ENCODE data around the gene REC114. TPM values are rescaled to one million over a fixed set of nuclear protein-coding genes. Genes with fewer than 3 reads are reported as not detected.

The REC114 gene
- total RNA-seq, 1 donor from 2014 or later, result not detected

DNA sequence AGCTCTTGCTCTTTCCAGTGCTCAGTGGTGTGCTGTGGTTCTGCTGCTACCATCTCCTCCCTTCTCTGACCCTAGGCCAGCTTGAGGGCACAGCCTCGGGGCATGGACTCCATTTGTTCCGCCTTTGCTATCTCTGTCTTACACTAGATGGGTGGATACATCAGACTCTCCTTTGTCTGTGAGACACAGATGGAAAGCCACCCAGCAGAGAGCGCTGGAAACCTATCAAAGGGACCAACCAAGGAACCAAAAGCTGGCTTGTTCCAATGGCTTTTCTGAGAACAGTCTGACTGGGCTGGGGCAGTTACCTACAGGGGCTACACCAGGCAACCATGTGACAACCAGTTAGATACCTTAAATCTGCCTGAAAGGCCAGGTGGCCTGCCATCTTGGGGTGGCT is 126.4 kb downstream of the REC114 start:
- TF ChIP-seq, protein P1, sequence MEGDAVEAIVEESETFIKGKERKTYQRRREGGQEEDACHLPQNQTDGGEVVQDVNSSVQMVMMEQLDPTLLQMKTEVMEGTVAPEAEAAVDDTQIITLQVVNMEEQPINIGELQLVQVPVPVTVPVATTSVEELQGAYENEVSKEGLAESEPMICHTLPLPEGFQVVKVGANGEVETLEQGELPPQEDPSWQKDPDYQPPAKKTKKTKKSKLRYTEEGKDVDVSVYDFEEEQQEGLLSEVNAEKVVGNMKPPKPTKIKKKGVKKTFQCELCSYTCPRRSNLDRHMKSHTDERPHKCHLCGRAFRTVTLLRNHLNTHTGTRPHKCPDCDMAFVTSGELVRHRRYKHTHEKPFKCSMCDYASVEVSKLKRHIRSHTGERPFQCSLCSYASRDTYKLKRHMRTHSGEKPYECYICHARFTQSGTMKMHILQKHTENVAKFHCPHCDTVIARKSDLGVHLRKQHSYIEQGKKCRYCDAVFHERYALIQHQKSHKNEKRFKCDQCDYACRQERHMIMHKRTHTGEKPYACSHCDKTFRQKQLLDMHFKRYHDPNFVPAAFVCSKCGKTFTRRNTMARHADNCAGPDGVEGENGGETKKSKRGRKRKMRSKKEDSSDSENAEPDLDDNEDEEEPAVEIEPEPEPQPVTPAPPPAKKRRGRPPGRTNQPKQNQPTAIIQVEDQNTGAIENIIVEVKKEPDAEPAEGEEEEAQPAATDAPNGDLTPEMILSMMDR (IDR thresholded peaks at IDR 0.05; ENCODE audit: insufficient read depth, low read length, severe bottlenecking), result no peak
- Histone ChIP-seq H3K27me3 (ENCODE audit: control insufficient read depth, insufficient read depth, low read length) (no peaks in the 10 kb centered on the region), H3K36me3 (ENCODE audit: control insufficient read depth, insufficient read depth, low read length) (peaks cover 29% of the 10 kb centered on the region), H3K4me3 (ENCODE audit: low read depth, low read length) (no peak overlapping the region)
- no peak for FAIRE-seq
- no peak for DNase-seq (ENCODE audit: low read depth)

DNA sequence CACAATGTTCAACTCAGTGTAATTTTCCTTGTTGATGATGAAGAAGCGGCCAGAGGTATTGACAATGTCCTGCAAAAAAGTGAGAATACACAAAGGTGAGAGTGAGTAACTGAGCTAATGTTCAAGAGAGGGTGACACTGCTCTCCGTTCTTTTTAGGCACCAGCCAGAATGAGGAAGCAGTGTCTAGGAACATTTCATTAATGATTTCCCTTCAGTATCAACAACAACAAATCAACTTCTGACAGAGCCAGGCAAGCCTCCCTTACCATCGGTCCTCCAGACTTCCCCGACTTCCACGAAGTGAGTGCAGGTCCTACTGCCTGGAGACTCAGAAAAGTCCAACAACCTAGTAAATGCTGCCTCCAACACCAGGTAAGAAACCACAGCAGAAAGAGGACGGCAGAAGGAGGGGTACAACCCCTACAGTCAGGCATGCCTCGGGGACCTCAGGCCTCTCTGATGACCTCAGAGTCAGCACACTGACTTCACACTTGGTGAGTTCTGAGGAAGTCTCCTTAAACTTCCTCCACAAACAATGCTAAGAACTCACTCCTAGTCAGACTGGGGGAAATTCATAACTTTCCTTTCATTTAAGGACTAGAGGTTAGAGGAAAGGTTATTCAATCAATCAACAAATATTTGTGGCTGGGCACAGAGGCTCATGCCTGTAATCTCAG is 127.5 kb downstream of the REC114 start:
- TF ChIP-seq, protein P1 (IDR thresholded peaks at IDR 0.05; ENCODE audit: insufficient read depth, low read length, severe bottlenecking), result no peak
- Histone ChIP-seq H3K4me3 (ENCODE audit: low read depth, low read length) (no peak overlapping the region), H3K36me3 (ENCODE audit: control insufficient read depth, insufficient read depth, low read length) (peaks cover 27% of the 10 kb centered on the region), H3K27me3 (ENCODE audit: control insufficient read depth, insufficient read depth, low read length) (no peaks in the 10 kb centered on the region)
- DNase-seq (ENCODE audit: low read depth), result no peak
- FAIRE-seq, result no peak

DNA sequence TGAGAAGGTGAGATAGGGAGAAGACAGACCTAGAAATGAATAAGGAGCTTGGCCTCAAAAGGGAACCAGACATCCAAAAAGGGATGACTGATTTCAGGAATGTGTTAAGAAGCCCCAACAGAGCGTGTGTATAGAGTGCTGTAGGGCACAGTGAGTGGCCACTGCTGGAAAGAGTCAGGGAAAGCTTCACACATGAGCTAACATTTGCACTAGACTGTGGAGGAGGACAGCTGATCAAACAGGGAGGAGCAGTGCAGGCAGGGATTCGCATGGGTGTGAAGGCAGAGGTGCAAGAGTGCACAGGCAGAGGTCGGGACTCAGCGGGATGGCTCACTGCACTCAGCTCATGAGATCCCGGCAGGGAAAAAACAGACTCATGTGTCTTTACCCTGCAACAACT is 128.4 kb downstream of the REC114 start:
- TF ChIP-seq, protein P1 (IDR thresholded peaks at IDR 0.05; ENCODE audit: insufficient read depth, low read length, severe bottlenecking), result no peak
- H3K36me3 ChIP-seq (ENCODE audit: control insufficient read depth, insufficient read depth, low read length), result peaks cover 27% of the 10 kb centered on the region
- H3K27me3 ChIP-seq (ENCODE audit: control insufficient read depth, insufficient read depth, low read length), result no peaks in the 10 kb centered on the region
- no peak for FAIRE-seq
- no peak overlapping the region for H3K4me3 ChIP-seq (ENCODE audit: low read depth, low read length)
- DNase-seq (ENCODE audit: low read depth), result no peak

DNA sequence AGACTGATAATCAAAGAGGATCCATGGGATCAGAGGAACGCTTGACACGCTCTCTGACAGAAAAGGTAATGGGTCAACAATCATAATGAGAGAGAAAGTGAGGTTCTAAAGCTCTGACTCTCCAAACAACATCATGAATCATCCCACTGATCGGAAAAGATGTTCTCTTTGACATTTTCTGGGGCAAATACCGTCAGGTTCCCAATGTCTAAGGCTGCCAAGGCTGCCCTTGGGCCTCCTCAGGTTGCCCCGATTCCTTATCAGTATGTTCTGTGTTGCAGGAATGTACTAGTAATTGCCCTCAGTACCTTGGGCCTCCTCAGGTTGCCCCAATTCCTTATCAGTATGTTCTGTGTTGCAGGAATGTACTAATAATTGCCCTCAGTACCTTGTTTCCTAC is 129.3 kb downstream of the REC114 start:
- Histone ChIP-seq H3K4me3 (ENCODE audit: low read depth, low read length) (no peak overlapping the region), H3K36me3 (ENCODE audit: control insufficient read depth, insufficient read depth, low read length) (peaks cover 27% of the 10 kb centered on the region), H3K27me3 (ENCODE audit: control insufficient read depth, insufficient read depth, low read length) (no peaks in the 10 kb centered on the region)
- DNase-seq (ENCODE audit: low read depth) (no peak), FAIRE-seq (no peak)
- TF ChIP-seq, protein P1 (IDR thresholded peaks at IDR 0.05; ENCODE audit: insufficient read depth, low read length, severe bottlenecking), result no peak

DNA sequence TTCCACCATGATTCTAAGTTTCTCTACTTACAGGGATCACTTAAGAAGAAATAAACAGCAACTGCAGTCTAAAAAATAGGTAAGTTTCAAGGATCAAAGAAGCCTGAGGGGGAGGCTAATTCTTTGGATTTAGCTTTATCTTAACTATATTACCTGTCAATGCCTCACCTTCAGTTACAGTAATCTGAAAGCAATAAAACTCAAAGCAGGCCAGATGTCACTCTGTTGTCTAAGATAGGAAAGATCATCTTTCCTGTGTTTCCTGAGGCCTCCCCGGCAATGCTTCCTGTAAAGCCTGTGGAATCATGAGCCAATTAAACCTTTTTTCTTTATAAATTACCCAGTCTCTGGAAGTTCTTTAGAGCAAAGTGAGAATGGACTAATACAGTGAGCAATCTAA is 130.1 kb downstream of the REC114 start:
- FAIRE-seq, result no peak
- no peak overlapping the region for H3K4me3 ChIP-seq (ENCODE audit: low read depth, low read length)
- H3K36me3 ChIP-seq (ENCODE audit: control insufficient read depth, insufficient read depth, low read length), result peaks cover 27% of the 10 kb centered on the region
- TF ChIP-seq, protein P1 (IDR thresholded peaks at IDR 0.05; ENCODE audit: insufficient read depth, low read length, severe bottlenecking), result no peak
- no peaks in the 10 kb centered on the region for H3K27me3 ChIP-seq (ENCODE audit: control insufficient read depth, insufficient read depth, low read length)
- DNase-seq (ENCODE audit: low read depth), result no peak

DNA sequence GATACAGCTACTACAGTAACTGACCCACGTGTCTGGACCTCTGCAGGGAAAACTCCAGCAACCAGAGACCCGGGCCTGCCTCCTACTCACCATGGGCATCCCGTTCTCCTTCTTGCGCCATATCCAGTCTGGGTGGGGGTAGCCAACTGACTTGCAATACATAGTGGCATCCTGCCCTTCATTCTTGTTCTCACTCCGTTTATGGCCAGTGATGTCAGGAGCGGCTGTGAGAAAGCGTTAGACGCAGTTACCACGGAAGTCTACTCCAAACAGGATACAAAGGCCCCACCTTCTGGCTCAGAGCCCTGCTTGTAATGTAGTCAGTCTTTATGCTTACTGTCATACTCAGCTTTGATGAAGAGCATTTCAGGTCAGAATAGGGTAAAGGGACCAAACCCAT is 130.6 kb downstream of the REC114 start:
- TF ChIP-seq, protein P1 (IDR thresholded peaks at IDR 0.05; ENCODE audit: insufficient read depth, low read length, severe bottlenecking), result no peak
- FAIRE-seq (peak; percentile 52), DNase-seq (ENCODE audit: low read depth) (peak; percentile 45)
- Histone ChIP-seq H3K27me3 (ENCODE audit: control insufficient read depth, insufficient read depth, low read length) (no peaks in the 10 kb centered on the region), H3K4me3 (ENCODE audit: low read depth, low read length) (no peak overlapping the region), H3K36me3 (ENCODE audit: control insufficient read depth, insufficient read depth, low read length) (peaks cover 25% of the 10 kb centered on the region)

Data from bronchial epithelial cell (primary cell).